GM23248 (cell line): ENCODE results near the gene TRAF1. TPM values are rescaled to one million over a fixed set of nuclear protein-coding genes. Genes with fewer than 3 reads are reported as not detected.

Source experiments
- DNase-seq: peaks from one replicate; pipeline ENCODE4 v3.0.0-alpha.2; 2015
- H2AFZ ChIP-seq: fragments of 200-600 bp; sonication (generic); 2 replicates; pipeline ENCODE4 v1.6.1; 2016; ENCODE audit warnings: antibody characterized with exemption
- H3F3A ChIP-seq: fragments of 200-600 bp; sonication (generic); 2 replicates; pipeline ENCODE4 v1.6.1; 2016; ENCODE audit warnings: mild to moderate bottlenecking, antibody characterized with exemption, mixed run types; ENCODE audit not compliant: insufficient read depth
- H3K27ac ChIP-seq: fragments of 200-600 bp; sonication (generic); 2 replicates; pipeline ENCODE4 v1.5.1; 2016; ENCODE audit warnings: mild to moderate bottlenecking
- H3K27me3 ChIP-seq: fragments of 200-600 bp; sonication (generic); replicated peaks from 2 replicates; pipeline ENCODE4 v1.6.1; 2016; ENCODE audit warnings: mild to moderate bottlenecking; ENCODE audit not compliant: insufficient read depth
- H3K36me3 ChIP-seq: fragments of 200-600 bp; sonication (generic); 2 replicates; pipeline ENCODE4 v1.6.1; 2016; ENCODE audit warnings: low read depth, mild to moderate bottlenecking
- H3K4me1 ChIP-seq: fragments of 200-600 bp; sonication (generic); 2 replicates; pipeline ENCODE4 v1.6.1; 2016; ENCODE audit warnings: mild to moderate bottlenecking; ENCODE audit not compliant: insufficient read depth
- H3K4me2 ChIP-seq: fragments of 200-600 bp; sonication (generic); one replicate; pipeline ENCODE4 v1.6.1; 2016; ENCODE audit warnings: mild to moderate bottlenecking; ENCODE audit not compliant: unreplicated experiment
- H3K4me3 ChIP-seq: fragments of 200-600 bp; sonication (generic); 2 replicates; pipeline ENCODE4 v1.5.1; 2016; ENCODE audit warnings: mild to moderate bottlenecking
- H3K79me2 ChIP-seq: fragments of 200-600 bp; sonication (generic); 2 replicates; pipeline ENCODE4 v1.6.1; 2016; ENCODE audit warnings: mild to moderate bottlenecking; ENCODE audit not compliant: insufficient read depth
- H3K9ac ChIP-seq: fragments of 200-600 bp; sonication (generic); 2 replicates; pipeline ENCODE4 v1.6.1; 2016; ENCODE audit warnings: mild to moderate bottlenecking
- H3K9me2 ChIP-seq: fragments of 200-600 bp; sonication (generic); 2 replicates; pipeline ENCODE4 v1.6.1; 2016; ENCODE audit warnings: mixed run types, mild to moderate bottlenecking, moderate library complexity; ENCODE audit not compliant: insufficient read depth
- H3K9me3 ChIP-seq: fragments of 200-600 bp; sonication (generic); one replicate; pipeline ENCODE4 v1.6.1; 2017; ENCODE audit warnings: low read depth
- H4K20me1 ChIP-seq: fragments of 200-600 bp; sonication (generic); 2 replicates; pipeline ENCODE4 v1.6.0; 2016; ENCODE audit not compliant: insufficient read depth
- EZH2 ChIP-seq: fragments of 200-600 bp; sonication (generic); IDR thresholded peaks from 2 replicates; pipeline ENCODE4 v1.6.1; 2018; ENCODE audit warnings: antibody characterized with exemption, mild to moderate bottlenecking; ENCODE audit not compliant: insufficient read depth, poor library complexity, severe bottlenecking
- EZH2phosphoT487 ChIP-seq: fragments of 200-600 bp; sonication (generic); IDR thresholded peaks from 2 replicates; pipeline ENCODE4 v1.6.1; 2018; ENCODE audit warnings: antibody characterized with exemption, moderate library complexity, mild to moderate bottlenecking, low read depth; ENCODE audit not compliant: insufficient read depth
- WGBS, 2 experiments: methylation state at CpG; one replicate each; pipeline ENCODE4 v1.1.6; 2015 to 2017; ENCODE audit warnings: low lambda C conversion rate in 2 of 2, low coverage in 1 of 2; ENCODE audit errors: missing lambda C conversion rate in 2 of 2; 5-methylcytosine and 5-hydroxymethylcytosine counted together
- in situ Hi-C: fragments of 300-500 bp; cut with MboI; formaldehyde crosslinking; loops from 2 replicates; pipeline ENCODE4 v1.15.0; 2020
- polyA plus RNA-seq: library from polyadenylated mRNA; unstranded; fragments of >200 nt; fragmentation: Nextera tagmentation; extraction: Ambion mirVana; gene quantifications from 2 replicates; pipeline ENCODE4 v1.2.1, GENCODE V29; 2016
- total RNA-seq: library from RNA; depleted of rRNA; stranded (reverse); fragments of >200 nt; shearing (Covaris generic); gene quantifications from 2 replicates; pipeline ENCODE4 v1.2.3, GENCODE V29; 2014

The TRAF1 gene
- total and polyA plus RNA-seq, 2 experiments from 2014 or later: 0.54 to 0.75 TPM

GRCh38 chr9:120948824-120949223 lies 22.2 kb upstream of the TRAF1 start:
- H3K79me2 ChIP-seq: no peaks in the 10 kb centered on the region
- H3K9ac ChIP-seq: no peak overlapping the region
- no peak overlapping the region for H3K4me3 ChIP-seq
- H3F3A ChIP-seq: 0 out of 2 replicates have a peak, but pooled peaks cover 7% of the 10 kb centered on the region
- 100% methylated on average over 1 of the region's 1 CpG for WGBS, 2 experiments
- peaks cover 13% of the 10 kb centered on the region for H3K4me1 ChIP-seq
- H3K4me2 ChIP-seq: no peak overlapping the region
- in situ Hi-C loops: no loop called here
- H2AFZ ChIP-seq: no peak overlapping the region
- H3K9me3 ChIP-seq: no peaks in the 10 kb centered on the region
- no peaks in the 10 kb centered on the region for H3K36me3 ChIP-seq
- H4K20me1 ChIP-seq: no peaks in the 10 kb centered on the region
- H3K27ac ChIP-seq: no peak overlapping the region
- no peak for TF ChIP-seq EZH2
- no peak for TF ChIP-seq EZH2phosphoT487
- no peak for DNase-seq
- no peaks in the 10 kb centered on the region for H3K9me2 ChIP-seq
- H3K27me3 ChIP-seq: no peaks in the 10 kb centered on the region

GRCh38 chr9:120947222-120947621 lies 20.6 kb upstream of the TRAF1 start:
- no peaks in the 10 kb centered on the region for H3K9me3 ChIP-seq
- in situ Hi-C loops: no loop called here

GRCh38 chr9:120946259-120946658 lies 19.7 kb upstream of the TRAF1 start:
- peaks cover 26% of the 10 kb centered on the region for H3K4me1 ChIP-seq
- H3K4me2 ChIP-seq: peak overlapping the region; percentile 8
- in situ Hi-C loops: no loop called here
- H2AFZ ChIP-seq: peak overlapping the region; percentile 50
- peak; percentile 60 for DNase-seq
- peaks cover 12% of the 10 kb centered on the region; the same call in 1 of the 2 replicates for H3F3A ChIP-seq
- H3K27me3 ChIP-seq: no peaks in the 10 kb centered on the region
- WGBS, 2 experiments: 65 to 67% methylated on average over 3 of the region's 3 CpGs
- H3K9me3 ChIP-seq: no peaks in the 10 kb centered on the region
- H3K9ac ChIP-seq: no peak overlapping the region
- H3K79me2 ChIP-seq: no peaks in the 10 kb centered on the region
- H3K4me3 ChIP-seq: no peak overlapping the region
- TF ChIP-seq EZH2phosphoT487: no peak
- no peak for TF ChIP-seq EZH2
- H3K27ac ChIP-seq: peak overlapping the region; percentile 14; the same call in 1 of the 2 replicates
- no peaks in the 10 kb centered on the region for H4K20me1 ChIP-seq
- no peaks in the 10 kb centered on the region for H3K9me2 ChIP-seq
- H3K36me3 ChIP-seq: no peaks in the 10 kb centered on the region

More at GRCh38 chr9:120947222-120947621, 20.6 kb upstream of the TRAF1 start:
- 0 out of 2 replicates have a peak, but pooled peaks cover 7% of the 10 kb centered on the region for H3F3A ChIP-seq
- DNase-seq: no peak
- no peaks in the 10 kb centered on the region for H3K9me2 ChIP-seq
- H3K4me2 ChIP-seq: no peak overlapping the region
- no peak overlapping the region for H3K9ac ChIP-seq
- no peaks in the 10 kb centered on the region for H3K36me3 ChIP-seq
- TF ChIP-seq EZH2phosphoT487 (no peak), EZH2 (no peak)
- H3K27ac ChIP-seq: no peak overlapping the region
- no peaks in the 10 kb centered on the region for H3K79me2 ChIP-seq
- H3K27me3 ChIP-seq: no peaks in the 10 kb centered on the region
- H2AFZ ChIP-seq: no peak overlapping the region
- H3K4me1 ChIP-seq: peaks cover 16% of the 10 kb centered on the region
- 95 to 100% methylated on average over 2 of the region's 2 CpGs for WGBS, 2 experiments
- no peaks in the 10 kb centered on the region for H4K20me1 ChIP-seq
- no peak overlapping the region for H3K4me3 ChIP-seq

- no peak for DNase-seq
- Histone ChIP-seq H3K9me2 (no peaks in the 10 kb centered on the region), H3K4me2 (no peak overlapping the region), H3K9me3 (no peaks in the 10 kb centered on the region), H3K36me3 (no peaks in the 10 kb centered on the region), H3K79me2 (no peaks in the 10 kb centered on the region), H3K4me1 (peaks cover 34% of the 10 kb centered on the region), H3K4me3 (no peak overlapping the region), H3K27ac (no peak overlapping the region), H2AFZ (no peak overlapping the region), H3K9ac (no peak overlapping the region), H4K20me1 (no peaks in the 10 kb centered on the region), H3F3A (peaks cover 14% of the 10 kb centered on the region; the same call in 1 of the 2 replicates), H3K27me3 (no peaks in the 10 kb centered on the region)
- 79 to 89% methylated on average over 3 of the region's 3 CpGs for WGBS, 2 experiments
- in situ Hi-C loops: no loop called here
- no peak for TF ChIP-seq EZH2
- TF ChIP-seq EZH2phosphoT487: no peak
Measured at GRCh38 chr9:120944948-120945347, 18.4 kb upstream of the TRAF1 start.
